Measurements from ENCODE around the gene TSEN15.
A peak's percentile ranks its signal among the peaks of the same experiment; 100 is the strongest.

Gene TSEN15

DNA sequence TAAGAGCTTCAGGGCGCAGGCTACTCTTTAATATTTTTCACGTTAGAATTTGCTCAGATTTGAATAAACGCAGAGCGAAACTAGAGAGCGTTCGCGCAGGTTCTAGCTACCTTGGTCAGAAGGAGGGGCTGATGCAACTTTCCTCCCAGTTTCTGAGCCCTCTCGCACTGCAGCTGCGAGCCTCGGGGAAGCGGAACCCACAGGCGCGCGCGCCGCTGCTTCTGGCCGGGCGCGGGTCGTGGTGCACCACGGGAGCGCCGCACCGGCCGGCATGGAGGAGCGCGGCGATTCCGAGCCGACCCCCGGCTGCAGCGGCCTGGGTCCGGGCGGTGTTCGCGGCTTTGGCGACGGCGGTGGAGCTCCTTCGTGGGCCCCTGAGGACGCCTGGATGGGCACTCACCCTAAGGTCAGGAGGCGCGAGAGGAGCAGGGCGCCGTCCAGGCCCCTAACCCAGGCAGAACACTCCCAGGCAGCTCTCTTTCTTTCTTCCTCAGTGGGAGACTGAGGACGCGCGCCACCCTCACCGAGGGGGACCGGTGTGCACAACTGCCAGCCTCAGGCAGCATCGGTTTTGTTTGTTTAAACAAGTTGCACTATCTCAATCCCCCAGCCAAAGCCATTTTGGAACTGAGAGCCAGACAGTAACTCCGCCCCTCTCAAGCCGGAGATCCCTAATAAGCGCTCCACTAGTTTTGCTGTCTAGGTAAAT is at the start of gene TSEN15:
TSS of gene TSEN15 (plus strand) at position 246 of the 709 bp plus-strand sequence. CDS start at position 272, 26 bp downstream.
- DNase-seq (ENCODE audit: low read depth) = peak; percentile 71

- peak; percentile 68 for DNase-seq (ENCODE audit: low read depth)
Observed at GRCh38 chr1:184002071-184002470, 49.5 kb upstream of the TSEN15 start.

DNA sequence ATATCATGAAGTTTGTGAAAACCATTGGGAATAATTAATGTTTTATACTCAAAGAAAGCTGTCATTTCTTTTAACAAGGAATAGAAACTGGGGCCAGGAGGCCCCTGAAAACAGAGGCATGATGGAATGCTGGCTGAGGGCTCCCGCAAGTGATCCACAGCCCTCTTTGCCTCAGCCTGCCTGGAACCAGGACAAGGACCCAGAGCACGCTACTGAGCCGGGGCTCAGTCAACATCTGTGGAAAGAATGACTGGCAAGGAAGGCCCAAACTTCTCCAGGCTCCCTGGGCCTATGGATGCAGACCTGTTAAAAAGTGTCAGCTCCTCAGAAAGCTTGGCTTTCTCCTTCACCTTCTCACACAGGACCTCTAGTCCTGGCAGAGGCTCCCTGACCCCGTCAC is 46.6 kb upstream of the TSEN15 start:
- DNase-seq (ENCODE audit: low read depth) = no peak

GRCh38 chr1:184005506-184005905 is 46.0 kb upstream of the TSEN15 start:
- no peak for DNase-seq (ENCODE audit: low read depth)

GRCh38 chr1:184010788-184011187 is 40.7 kb upstream of the TSEN15 start:
- no peak for DNase-seq (ENCODE audit: low read depth)

DNA sequence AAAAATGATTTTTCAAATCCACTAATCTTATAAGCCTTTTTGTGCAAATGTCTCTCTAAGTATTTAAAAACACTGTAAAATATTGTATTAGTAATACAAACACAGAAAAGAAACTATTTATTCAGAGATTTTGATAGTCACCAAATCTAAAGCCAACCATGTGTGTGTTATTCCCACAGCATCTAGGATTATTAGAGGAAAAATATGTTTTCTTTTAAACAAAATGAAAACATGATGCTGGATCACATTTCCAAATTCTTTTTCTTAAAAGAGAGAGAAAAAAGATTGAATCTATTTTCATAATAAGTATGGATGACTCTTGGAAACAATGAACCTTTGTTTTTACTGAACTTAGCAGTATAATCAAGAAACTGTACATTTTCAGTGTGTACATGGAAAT is 39.3 kb upstream of the TSEN15 start:
- no peak for DNase-seq (ENCODE audit: low read depth)

- no peak for DNase-seq (ENCODE audit: low read depth)
Observed at GRCh38 chr1:184014271-184014670, 37.3 kb upstream of the TSEN15 start.

- no peak for DNase-seq (ENCODE audit: low read depth)
Observed at GRCh38 chr1:184016169-184016568, 35.4 kb upstream of the TSEN15 start.

- DNase-seq (ENCODE audit: low read depth) = no peak
Observed at GRCh38 chr1:184017306-184017705, 34.2 kb upstream of the TSEN15 start.

GRCh38 chr1:184018622-184019021 is 32.9 kb upstream of the TSEN15 start:
- no peak for DNase-seq (ENCODE audit: low read depth)

- DNase-seq (ENCODE audit: low read depth) = no peak
Observed at GRCh38 chr1:184019069-184019468, 32.5 kb upstream of the TSEN15 start.

DNA sequence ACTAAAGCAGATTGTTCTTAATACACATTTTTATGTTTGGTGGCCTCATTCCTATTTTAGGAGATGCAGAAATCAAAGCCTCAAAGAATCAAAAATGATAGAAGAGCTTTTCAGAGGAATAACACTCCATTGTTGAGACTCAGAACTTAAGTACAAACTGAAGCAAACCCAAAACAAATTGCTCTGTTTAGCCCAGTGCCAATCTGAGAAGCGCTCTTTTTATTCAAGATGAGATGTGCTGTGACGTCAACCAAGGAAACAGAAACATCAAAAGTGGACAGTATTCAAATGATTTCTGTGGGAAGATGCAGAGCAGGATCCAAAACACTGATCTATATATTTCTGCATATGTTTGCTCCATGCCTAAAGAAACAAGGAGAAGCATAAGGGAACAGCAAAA is 32.0 kb upstream of the TSEN15 start:
- DNase-seq (ENCODE audit: low read depth) = no peak

DNA sequence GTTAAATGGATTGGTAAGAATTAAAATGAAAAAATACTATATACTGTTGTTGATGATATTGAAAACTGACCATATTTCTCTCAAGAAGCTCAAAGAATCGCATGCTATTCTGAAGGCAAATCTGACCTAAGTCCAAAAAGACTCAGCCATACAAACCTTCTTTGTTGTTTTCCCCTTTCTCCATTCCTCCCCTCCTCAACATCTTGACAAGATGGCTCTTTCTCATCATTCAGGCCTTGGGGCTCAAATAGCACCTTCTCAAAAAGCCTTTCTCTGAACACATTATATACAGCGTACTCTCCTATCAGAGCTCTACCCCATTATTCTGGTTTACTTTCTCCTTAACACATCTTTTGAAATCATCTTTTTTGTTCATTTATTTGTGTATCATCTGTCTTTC is 31.2 kb upstream of the TSEN15 start:
- DNase-seq (ENCODE audit: low read depth) = no peak

GRCh38 chr1:184020855-184021254 is 30.7 kb upstream of the TSEN15 start:
- DNase-seq (ENCODE audit: low read depth) = no peak

- DNase-seq (ENCODE audit: low read depth) = no peak
Observed at GRCh38 chr1:184021728-184022127, 29.8 kb upstream of the TSEN15 start.

DNA sequence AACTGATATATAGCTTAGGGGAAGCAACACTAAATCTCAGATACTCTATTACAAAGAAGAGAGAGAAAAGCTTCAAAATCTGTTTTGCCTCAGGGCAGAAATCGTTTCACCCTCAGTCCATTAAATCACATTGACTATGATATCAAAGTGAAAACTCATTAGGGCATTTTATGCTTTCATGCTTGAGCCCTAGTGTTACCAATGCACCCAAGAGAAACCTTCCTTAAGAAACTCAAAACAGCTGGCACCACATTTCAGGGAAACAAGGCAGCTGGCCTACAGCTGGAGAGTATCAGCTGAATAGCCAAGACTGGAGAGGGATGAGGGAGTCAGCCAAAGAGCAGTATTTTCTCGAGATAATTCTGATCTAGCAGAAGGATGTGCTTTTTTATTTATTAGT is 28.9 kb upstream of the TSEN15 start:
- DNase-seq (ENCODE audit: low read depth) = no peak

GRCh38 chr1:184023171-184023570 is 28.4 kb upstream of the TSEN15 start:
- DNase-seq (ENCODE audit: low read depth) = no peak

GRCh38 chr1:184025242-184025675 is 26.3 kb upstream of the TSEN15 start:
- DNase-seq (ENCODE audit: low read depth) = peak; percentile 83

DNA sequence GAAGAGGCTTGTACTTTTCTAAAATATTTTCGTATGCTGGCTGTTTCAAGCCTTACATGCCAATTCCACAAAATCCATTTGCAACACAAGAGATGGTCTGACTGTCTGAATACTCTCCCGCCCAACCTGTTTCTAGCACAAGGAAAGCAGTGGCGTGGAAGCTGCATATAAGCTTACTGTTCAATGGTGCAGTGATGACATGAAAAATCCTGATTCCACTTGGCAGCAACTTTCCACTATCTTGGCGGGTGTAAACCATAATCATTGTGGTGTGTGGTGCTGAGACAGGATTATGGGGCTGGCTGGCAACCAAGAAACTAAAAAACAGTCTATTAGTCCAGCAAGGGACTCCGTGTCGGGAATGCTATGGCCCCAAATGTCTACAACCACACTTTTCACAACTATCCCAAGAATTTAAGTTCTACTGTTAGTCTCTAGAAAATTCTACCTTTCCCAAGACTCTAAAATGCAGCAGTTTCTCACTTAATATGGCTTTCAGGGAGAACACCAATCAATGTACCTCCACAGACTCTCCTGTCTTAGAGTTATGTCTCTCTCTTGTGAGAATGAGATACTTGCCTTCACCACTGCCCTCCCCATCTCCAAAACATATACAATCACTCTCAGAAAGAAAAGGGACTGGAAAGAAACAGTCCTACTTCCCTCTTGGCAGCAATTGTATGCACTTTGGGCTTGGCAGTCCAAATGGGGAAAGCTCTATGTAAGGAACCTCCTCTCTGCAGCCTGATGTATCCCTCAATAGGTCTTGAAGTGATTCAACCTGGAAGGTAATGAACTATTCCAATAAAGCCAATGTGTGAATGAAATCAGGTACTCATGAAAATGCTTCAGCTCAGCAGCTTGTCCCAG is 23.5 kb upstream of the TSEN15 start:
- peak; percentile 35 for DNase-seq (ENCODE audit: low read depth)

DNA sequence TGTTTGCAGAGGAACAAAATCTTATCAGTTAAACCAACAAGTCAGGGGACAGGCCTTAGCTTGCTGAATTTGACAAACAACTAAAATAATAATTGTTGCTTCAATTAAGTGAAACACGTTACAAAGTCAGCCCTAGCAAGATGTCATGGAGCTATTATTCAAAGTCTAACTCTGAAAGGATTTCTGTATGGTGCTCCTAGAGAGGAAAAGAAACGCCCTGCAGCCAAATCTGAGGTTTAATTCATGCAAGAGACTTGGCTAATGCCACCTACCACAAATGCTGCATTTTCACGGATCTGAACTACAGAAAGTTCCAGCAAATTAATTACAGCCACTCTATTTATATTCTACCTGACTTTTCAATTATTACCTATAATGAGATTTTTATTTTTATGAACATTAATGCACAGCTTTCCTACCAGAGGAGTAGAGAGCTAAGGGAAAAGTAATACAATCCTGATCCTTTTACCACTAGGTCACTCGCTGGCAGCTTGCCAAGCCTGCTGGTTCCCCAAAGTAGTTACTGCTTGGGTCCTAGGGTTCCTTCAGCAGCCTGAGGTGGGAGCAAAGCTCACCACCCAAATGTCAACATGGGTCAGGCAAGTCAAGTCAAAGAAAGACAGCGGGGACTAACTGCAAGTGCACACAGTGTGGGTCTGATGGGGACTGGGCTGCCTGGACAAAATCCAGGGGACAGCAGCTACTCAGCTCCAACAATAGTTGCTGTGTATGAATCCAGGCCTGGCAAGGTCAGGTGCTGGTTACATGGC is 22.5 kb upstream of the TSEN15 start:
- no peak for DNase-seq (ENCODE audit: low read depth)

- DNase-seq (ENCODE audit: low read depth) = no peak
Observed at GRCh38 chr1:184030433-184031091, 21.0 kb upstream of the TSEN15 start.

GRCh38 chr1:184031092-184031408 is 20.5 kb upstream of the TSEN15 start:
- DNase-seq (ENCODE audit: low read depth) = no peak

Data from GM04504 (cell line).